Adrenal gland (tissue), 12 donors: ENCODE data around the gene GXYLT2. TPM values are rescaled to one million over a fixed set of nuclear protein-coding genes. Genes with fewer than 3 reads are reported as not detected.

Experiments
- DNase-seq, 7 donors: peaks; one replicate each; pipeline ENCODE4 v3.0.0-alpha.2; 2019 to 2020
- H3K27ac ChIP-seq, 5 donors: fragments of 200-600 bp; sonication (generic) in 4 of 5; 1 replicate in 3 of 5; 2 replicates in 2 of 5; pipeline versions ENCODE4 v1.5.1 to v1.8.0; 2016 to 2020; ENCODE audit warnings: mild to moderate bottlenecking in 1 of 5
- H3K27me3 ChIP-seq: fragments of 200-600 bp; 2 replicates; pipeline ENCODE4 v1.8.0; 2021
- H3K36me3 ChIP-seq, 2 donors: fragments of 200-600 bp; replicated peaks in 1 of 2; 1 replicate in 1 of 2; 2 replicates in 1 of 2; pipeline versions ENCODE4 v1.5.1 to v1.8.0; 2018 to 2022
- H3K4me1 ChIP-seq, 2 donors: fragments of 200-600 bp; replicated peaks in 1 of 2; 1 replicate in 1 of 2; 2 replicates in 1 of 2; pipeline versions ENCODE4 v1.5.1 to v1.8.0; 2018 to 2021
- H3K4me3 ChIP-seq, 4 donors: fragments of 200-600 bp; sonication (generic) in 3 of 4; one replicate each; pipeline ENCODE4 v1.5.1; 2016 to 2018
- H3K9me3 ChIP-seq, 3 donors: fragments of 200-600 bp; sonication (generic) in 1 of 3; replicated peaks in 1 of 3; 1 replicate in 2 of 3; 2 replicates in 1 of 3; pipeline versions ENCODE4 v1.5.1 to v1.8.0; 2016 to 2021
- POLR2A ChIP-seq, 2 donors: fragments of 450-650 bp; IDR thresholded peaks; one replicate each; pipeline ENCODE4 v1.6.1; 2017; ENCODE audit warnings: antibody characterized with exemption in 2 of 2, mild to moderate bottlenecking in 2 of 2, moderate library complexity in 1 of 2
- WGBS, 4 donors: extraction: QIAGEN DNeasy Blood & Tissue Kit in 2 of 4; methylation state at CpG; one replicate each; pipeline versions ENCODE4 v1.1.5 to v1.1.7; 2013 to 2017; 5-methylcytosine and 5-hydroxymethylcytosine counted together
- intact Hi-C, 2 donors: fragments of 100-400 bp; cut with DNase I; formaldehyde crosslinking; loops; one replicate each; pipeline versions ENCODE4 v1.14.1 to v1.15.0; 2022 to 2023
- polyA plus RNA-seq, 3 donors: library from polyadenylated mRNA; stranded (reverse); fragments of 200-250 nt in 2 of 3; fragments of 350-450 nt in 1 of 3; fragmentation: Illumina TruSeq in 1 of 3; extraction: RNeasy Lipid Tissue Mini Kit (QIAGEN cat#74804) in 1 of 3; gene quantifications; one replicate each; pipeline ENCODE4 v1.2.3, GENCODE V29; 2013 to 2014
- total RNA-seq, 9 donors: library from RNA; depleted of rRNA in 4 of 9; stranded (reverse); fragments of >200 nt in 4 of 9; fragments of 120-200 nt in 1 of 9; fragmentation: NEBNext Ultra II Directional in 1 of 9; extraction: Animal tissue kit (Norgen Biotek cat#: 25700) in 1 of 9; gene quantifications; one replicate each; pipeline versions ENCODE4 v1.1.0 to v1.2.4, GENCODE V29; 2013 to 2023
- TF ChIP-seq, protein P1 (sequence below), 6 experiments: fragments of 450-650 bp in 4 of 6; fragments of 200-600 bp in 2 of 6; sonication (generic) in 1 of 6; IDR thresholded peaks; 1 replicate in 5 of 6; 2 replicates in 1 of 6; pipeline versions ENCODE4 v1.5.1 to v1.8.0; 2016 to 2021; ENCODE audit warnings: antibody characterized with exemption in 6 of 6, mild to moderate bottlenecking in 2 of 6, moderate library complexity in 1 of 6
- donor health status: healthy with polysubstance abuse.
- donor health status: Bipolar disorder and iron deficiency.
- donor health status: DM: yes; HTN: yes; CAD: no.
- donor health status: DM: no; HTN: no; CAD: no.
- donor health status: DM: no; HTN: no; CAD: no.
- donor health status: DM: yes; HTN: yes; CAD: no.

GXYLT2 gene
- total and polyA plus RNA-seq, 12 donors: 1.9 to 32.5 (median 16.5) TPM

DNA sequence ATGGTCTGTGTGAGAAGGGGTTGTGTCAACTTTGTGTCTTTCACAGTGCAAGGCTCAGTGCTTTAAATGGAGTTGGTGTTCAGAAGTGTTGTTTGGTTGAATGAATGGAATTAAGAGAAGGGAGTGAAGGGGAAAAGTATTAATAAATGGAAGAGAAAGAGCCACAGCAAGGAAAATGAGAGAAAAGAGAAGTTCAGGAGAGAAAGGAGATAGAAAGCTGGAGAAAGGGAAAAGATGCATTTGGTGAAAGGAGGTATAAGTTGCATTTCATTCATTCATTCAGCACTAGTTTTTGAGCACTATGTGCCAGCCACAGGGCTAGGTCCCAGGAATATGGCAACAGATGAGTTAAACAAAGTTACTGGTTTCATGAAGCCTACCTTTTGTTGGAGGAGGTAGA lies 74.5 kb downstream of the GXYLT2 start:
- Histone ChIP-seq H3K27ac (peak overlapping the region in 1 of 5 donors; percentile 36), H3K9me3 (no peaks in the 10 kb centered on the region)

DNA sequence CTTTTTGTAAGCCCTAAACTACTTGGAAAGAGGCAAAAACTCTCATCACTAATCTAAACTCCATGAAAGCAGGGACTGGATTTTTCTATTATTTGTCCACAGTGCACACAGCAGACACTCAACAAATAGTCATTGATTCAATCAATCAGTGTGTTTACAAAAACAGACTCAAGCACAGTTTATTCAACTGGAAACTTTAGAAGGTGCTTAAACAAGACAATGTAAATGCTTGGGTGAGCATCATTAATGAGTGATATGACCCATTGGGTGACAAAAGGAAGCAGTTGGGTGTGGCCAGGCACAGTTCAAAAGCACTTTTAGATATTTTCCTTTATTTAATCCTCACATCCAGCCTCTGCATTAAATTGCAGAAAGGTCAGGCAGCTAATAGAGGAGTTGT lies 76.8 kb downstream of the GXYLT2 start:
- no peaks in the 10 kb centered on the region for H3K36me3 ChIP-seq
- H3K4me3 ChIP-seq: no peak overlapping the region
- no peak overlapping the region for H3K27ac ChIP-seq
- no peaks in the 10 kb centered on the region for H3K27me3 ChIP-seq
- no peak for TF ChIP-seq POLR2A (IDR thresholded peaks at IDR 0.05)
- TF ChIP-seq, protein P1, sequence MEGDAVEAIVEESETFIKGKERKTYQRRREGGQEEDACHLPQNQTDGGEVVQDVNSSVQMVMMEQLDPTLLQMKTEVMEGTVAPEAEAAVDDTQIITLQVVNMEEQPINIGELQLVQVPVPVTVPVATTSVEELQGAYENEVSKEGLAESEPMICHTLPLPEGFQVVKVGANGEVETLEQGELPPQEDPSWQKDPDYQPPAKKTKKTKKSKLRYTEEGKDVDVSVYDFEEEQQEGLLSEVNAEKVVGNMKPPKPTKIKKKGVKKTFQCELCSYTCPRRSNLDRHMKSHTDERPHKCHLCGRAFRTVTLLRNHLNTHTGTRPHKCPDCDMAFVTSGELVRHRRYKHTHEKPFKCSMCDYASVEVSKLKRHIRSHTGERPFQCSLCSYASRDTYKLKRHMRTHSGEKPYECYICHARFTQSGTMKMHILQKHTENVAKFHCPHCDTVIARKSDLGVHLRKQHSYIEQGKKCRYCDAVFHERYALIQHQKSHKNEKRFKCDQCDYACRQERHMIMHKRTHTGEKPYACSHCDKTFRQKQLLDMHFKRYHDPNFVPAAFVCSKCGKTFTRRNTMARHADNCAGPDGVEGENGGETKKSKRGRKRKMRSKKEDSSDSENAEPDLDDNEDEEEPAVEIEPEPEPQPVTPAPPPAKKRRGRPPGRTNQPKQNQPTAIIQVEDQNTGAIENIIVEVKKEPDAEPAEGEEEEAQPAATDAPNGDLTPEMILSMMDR (IDR thresholded peaks at IDR 0.05): no peak
- H3K9me3 ChIP-seq: no peaks in the 10 kb centered on the region
- intact Hi-C loops: no loop called here
- no peak for DNase-seq
- H3K4me1 ChIP-seq: peaks cover 8 to 14% of the 10 kb centered on the region in 2 donors

More for the DNA sequence above, 74.5 kb downstream of the GXYLT2 start:
- TF ChIP-seq, protein P1 (IDR thresholded peaks at IDR 0.05): no peak
- TF ChIP-seq POLR2A (IDR thresholded peaks at IDR 0.05): no peak
- Histone ChIP-seq H3K4me3 (no peak overlapping the region), H3K4me1 (peaks cover 8 to 17% of the 10 kb centered on the region in 2 donors), H3K27me3 (no peaks in the 10 kb centered on the region), H3K36me3 (no peaks in the 10 kb centered on the region)
- intact Hi-C loops: no loop called here
- no peak for DNase-seq

DNA sequence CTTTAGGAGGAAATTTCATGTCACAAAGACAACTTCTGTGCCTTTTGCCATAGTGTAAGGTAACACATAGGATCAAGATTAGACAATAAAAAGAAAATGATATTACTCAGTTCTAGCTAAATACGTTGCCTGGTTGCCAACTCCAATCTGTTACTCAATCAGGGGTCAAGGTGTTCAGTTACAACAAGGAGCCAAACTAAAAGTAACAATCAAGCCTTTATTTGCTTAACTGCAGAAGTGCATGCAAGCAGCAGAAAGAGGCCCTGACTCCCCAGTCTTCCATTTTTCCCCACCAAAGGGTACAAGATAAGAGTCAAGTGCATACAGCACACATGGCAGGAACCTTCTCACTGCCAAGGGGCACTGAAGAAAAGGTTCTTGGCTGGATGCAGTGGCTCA lies 80.4 kb downstream of the GXYLT2 start:
- DNase-seq: peak in 1 of 7 donors; percentile 21
- Histone ChIP-seq H3K9me3 (no peaks in the 10 kb centered on the region), H3K4me1 (no peaks in the 10 kb centered on the region), H3K27ac (no peak overlapping the region), H3K36me3 (no peaks in the 10 kb centered on the region), H3K4me3 (no peak overlapping the region), H3K27me3 (no peaks in the 10 kb centered on the region)
- WGBS, 4 donors: 41 to 55% (median 50%) methylated on average over 1 of the region's 1 CpG
- intact Hi-C loops: no loop called here
- no peak for TF ChIP-seq POLR2A (IDR thresholded peaks at IDR 0.05)
- TF ChIP-seq, protein P1 (IDR thresholded peaks at IDR 0.05): no peak

DNA sequence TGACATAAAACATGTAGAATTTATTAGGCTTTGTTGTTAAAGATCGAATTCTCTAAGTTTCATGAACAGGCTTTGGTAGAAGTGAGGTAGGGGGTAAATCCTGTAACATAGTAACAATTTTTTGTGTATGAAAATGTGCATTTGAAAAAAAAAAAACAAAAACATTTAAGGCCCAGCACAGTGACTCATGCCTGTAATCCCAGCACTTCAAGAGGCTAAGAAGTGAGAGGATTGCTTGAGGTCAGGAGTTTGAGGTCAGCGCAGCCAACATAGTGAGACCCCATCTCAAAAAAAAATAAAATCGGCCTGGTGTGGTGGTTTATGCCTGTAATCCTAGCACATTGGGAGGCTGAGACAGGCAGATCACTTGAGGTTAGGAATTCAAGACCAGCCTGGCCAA lies 81.9 kb downstream of the GXYLT2 start:
- Histone ChIP-seq H3K36me3 (no peaks in the 10 kb centered on the region), H3K9me3 (no peaks in the 10 kb centered on the region), H3K4me3 (no peak overlapping the region), H3K27ac (no peak overlapping the region), H3K4me1 (no peaks in the 10 kb centered on the region), H3K27me3 (no peaks in the 10 kb centered on the region)
- TF ChIP-seq POLR2A (IDR thresholded peaks at IDR 0.05): no peak
- TF ChIP-seq, protein P1 (IDR thresholded peaks at IDR 0.05): no peak
- WGBS, 4 donors: 89 to 99% (median 94%) methylated on average over 3 of the region's 3 CpGs
- intact Hi-C loops: no loop called here
- no peak for DNase-seq
